ENCODE data around the gene TSPAN3. TPM values are rescaled to one million over a fixed set of nuclear protein-coding genes. Genes with fewer than 3 reads are reported as not detected.

TSPAN3 gene
- total RNA-seq, 4 donors from 2014 or later, result 92.2 to 165 (median 131) TPM

DNA sequence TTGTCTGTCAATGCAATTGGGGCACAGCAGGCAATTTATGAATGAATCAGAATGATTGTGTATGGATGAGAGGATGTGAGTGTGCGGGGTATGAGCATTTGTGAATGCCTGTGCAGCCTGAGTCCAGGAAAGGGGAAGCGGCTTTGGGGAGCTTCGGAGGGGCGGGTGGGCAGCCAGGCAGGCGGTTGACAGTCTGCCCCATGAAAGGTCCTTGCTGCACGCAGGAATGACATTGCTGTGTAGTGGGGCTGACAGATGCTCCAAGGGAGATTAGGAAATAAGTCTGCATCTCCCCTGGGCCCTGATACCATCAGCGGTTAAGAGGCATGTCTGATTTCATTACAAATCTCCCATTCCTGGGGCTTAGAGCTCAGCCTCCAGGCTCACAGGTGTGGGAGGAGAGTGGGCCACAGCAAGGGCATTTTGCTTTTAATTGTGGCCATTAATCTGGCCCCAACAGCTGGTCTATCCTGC is 26.4 kb upstream of the TSPAN3 start:
- WGBS, result 89% methylated on average over 7 of the region's 7 CpGs
- intact Hi-C loops (cut with DNase I), result no loop called here
- DNase-seq (ENCODE audit: extremely low spot score), result no peak
- Histone ChIP-seq H3K27ac (replicated peaks in 1 of 4) (no peak overlapping the region), H3K9me3 (no peaks in the 10 kb centered on the region), H3K4me3 (no peak overlapping the region), H3K27me3 (peaks cover 0 to 6% (median 0%) of the 10 kb centered on the region in 4 donors), H3K4me1 (no peaks in the 10 kb centered on the region), H3K36me3 (no peaks in the 10 kb centered on the region)
- TF ChIP-seq POLR2AphosphoS5 (IDR thresholded peaks at IDR 0.05) (no peak), EP300 (IDR thresholded peaks at IDR 0.05) (no peak), POLR2A (IDR thresholded peaks at IDR 0.05; ENCODE audit: low read depth) (no peak)
- TF ChIP-seq, protein P1, sequence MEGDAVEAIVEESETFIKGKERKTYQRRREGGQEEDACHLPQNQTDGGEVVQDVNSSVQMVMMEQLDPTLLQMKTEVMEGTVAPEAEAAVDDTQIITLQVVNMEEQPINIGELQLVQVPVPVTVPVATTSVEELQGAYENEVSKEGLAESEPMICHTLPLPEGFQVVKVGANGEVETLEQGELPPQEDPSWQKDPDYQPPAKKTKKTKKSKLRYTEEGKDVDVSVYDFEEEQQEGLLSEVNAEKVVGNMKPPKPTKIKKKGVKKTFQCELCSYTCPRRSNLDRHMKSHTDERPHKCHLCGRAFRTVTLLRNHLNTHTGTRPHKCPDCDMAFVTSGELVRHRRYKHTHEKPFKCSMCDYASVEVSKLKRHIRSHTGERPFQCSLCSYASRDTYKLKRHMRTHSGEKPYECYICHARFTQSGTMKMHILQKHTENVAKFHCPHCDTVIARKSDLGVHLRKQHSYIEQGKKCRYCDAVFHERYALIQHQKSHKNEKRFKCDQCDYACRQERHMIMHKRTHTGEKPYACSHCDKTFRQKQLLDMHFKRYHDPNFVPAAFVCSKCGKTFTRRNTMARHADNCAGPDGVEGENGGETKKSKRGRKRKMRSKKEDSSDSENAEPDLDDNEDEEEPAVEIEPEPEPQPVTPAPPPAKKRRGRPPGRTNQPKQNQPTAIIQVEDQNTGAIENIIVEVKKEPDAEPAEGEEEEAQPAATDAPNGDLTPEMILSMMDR (IDR thresholded peaks at IDR 0.05), result no peak

DNA sequence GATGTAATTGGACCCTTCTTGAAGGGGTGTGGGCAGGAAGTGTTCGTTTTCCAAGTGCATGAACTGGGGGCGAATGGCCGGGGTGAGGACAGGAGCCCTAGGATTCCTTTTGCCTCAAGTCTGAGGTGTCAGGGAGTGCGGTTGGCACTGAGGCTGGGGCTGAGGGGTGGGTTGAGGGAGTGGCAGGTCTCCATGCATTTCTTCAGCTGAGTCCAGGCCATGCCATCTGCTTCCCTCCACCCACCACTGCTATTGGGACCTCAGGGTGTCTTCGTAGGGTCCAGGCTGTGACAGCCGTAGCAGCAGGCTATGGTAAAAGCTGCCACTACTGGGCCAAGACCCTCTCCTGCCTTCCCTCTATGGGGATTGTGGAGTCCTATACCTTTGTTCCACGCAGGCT is 25.6 kb upstream of the TSPAN3 start:
- Histone ChIP-seq H3K9me3 (no peaks in the 10 kb centered on the region), H3K4me3 (no peak overlapping the region), H3K27ac (replicated peaks in 1 of 4) (no peak overlapping the region), H3K27me3 (peaks cover 0 to 6% (median 0%) of the 10 kb centered on the region in 4 donors), H3K36me3 (no peaks in the 10 kb centered on the region), H3K4me1 (no peaks in the 10 kb centered on the region)
- intact Hi-C loops (cut with DNase I), result no loop called here
- TF ChIP-seq POLR2A (IDR thresholded peaks at IDR 0.05; ENCODE audit: low read depth) (no peak), POLR2AphosphoS5 (IDR thresholded peaks at IDR 0.05) (no peak), EP300 (IDR thresholded peaks at IDR 0.05) (no peak)
- TF ChIP-seq, protein P1 (IDR thresholded peaks at IDR 0.05), result no peak
- WGBS, result 92% methylated on average over 5 of the region's 7 CpGs
- DNase-seq (ENCODE audit: extremely low spot score), result no peak

DNA sequence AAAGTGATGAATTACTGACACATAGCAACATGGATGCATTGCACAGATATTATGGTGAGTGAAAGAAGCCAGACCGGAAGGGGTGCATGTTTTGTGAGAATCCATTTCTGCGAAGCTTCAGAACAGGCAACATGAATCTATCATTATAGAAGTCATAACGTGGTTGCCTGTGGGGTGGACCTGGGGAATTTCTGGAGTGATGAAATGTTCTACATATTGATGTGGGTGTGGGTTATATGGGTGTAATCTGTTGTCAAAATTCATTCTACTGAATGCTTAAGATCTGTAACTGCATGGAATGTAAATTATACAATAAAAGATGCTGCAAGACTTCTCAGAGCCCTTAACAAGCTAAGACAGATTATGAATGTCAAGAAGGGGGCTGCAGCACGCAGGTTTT is 25.2 kb upstream of the TSPAN3 start:
- Histone ChIP-seq H3K27ac (replicated peaks in 1 of 4) (no peak overlapping the region), H3K36me3 (no peaks in the 10 kb centered on the region), H3K9me3 (no peaks in the 10 kb centered on the region), H3K4me1 (no peaks in the 10 kb centered on the region), H3K27me3 (peaks cover 0 to 6% (median 0%) of the 10 kb centered on the region in 4 donors), H3K4me3 (no peak overlapping the region)
- 70% methylated on average over 4 of the region's 4 CpGs for WGBS
- DNase-seq (ENCODE audit: extremely low spot score), result no peak
- TF ChIP-seq, protein P1 (IDR thresholded peaks at IDR 0.05), result no peak
- no peak for TF ChIP-seq EP300 (IDR thresholded peaks at IDR 0.05)
- intact Hi-C loops (cut with DNase I), result no loop called here

DNA sequence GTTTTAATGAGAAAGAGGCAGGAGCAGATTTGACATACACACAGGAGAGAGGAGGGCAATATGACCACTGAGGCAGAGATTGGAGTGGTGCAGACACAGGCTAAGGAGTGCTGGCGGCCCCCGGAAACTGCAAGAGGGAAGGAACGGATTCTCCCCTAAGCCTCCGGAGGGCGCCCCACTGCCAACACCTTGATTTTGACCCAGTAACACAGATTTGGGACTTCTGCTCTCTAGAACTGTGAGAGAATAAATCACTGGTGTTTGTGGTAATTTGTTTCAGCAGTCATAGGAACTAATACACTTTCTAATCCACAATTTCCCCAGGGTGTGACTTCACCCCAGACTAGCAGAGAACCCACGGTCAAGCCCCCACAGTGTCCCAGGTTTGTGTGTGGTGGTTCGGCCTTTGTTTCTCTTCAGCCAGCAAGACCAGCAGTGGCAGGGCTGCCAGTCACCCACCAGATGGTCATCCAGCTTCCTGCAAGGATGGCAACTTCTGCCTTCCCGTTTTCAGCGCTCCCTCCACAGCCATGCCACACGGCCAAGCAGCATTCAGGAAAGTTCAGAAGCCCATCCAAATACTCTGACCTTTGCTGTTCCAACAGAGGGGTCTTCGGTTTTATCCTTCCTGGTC is 23.6 kb upstream of the TSPAN3 start:
- no peaks in the 10 kb centered on the region for H3K9me3 ChIP-seq
- 94% methylated on average over 11 of the region's 11 CpGs for WGBS
- H3K27ac ChIP-seq (replicated peaks in 1 of 4), result no peak overlapping the region
- no peak overlapping the region for H3K4me3 ChIP-seq
- TF ChIP-seq POLR2A (IDR thresholded peaks at IDR 0.05; ENCODE audit: low read depth), result no peak
- TF ChIP-seq, protein P1 (IDR thresholded peaks at IDR 0.05), result no peak
- no peak for TF ChIP-seq POLR2AphosphoS5 (IDR thresholded peaks at IDR 0.05)
- no peak for TF ChIP-seq EP300 (IDR thresholded peaks at IDR 0.05)
- no peaks in the 10 kb centered on the region for H3K4me1 ChIP-seq
- peaks cover 0 to 6% (median 0%) of the 10 kb centered on the region in 4 donors for H3K27me3 ChIP-seq
- no peak for DNase-seq (ENCODE audit: extremely low spot score)
- intact Hi-C loops (cut with DNase I), result no loop called here
- H3K36me3 ChIP-seq, result no peaks in the 10 kb centered on the region

DNA sequence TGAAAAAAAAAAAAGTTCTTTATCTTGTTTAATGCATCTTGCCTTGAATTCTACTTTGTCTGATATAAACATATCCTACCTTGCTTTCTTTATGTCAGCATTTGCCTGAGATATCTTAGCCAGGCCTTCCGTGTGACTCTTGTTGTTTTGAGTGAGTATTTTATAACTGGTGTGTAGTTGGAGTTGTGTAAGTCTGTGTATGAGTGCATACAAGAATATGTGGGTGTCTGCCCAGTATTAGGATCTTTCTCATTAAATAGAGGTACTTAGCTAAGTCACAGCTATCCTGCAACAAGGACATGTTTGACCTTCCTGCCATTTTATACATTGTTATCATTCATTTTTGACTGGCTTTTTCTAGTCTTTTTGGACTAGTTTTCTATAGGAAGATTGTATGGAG is 22.5 kb upstream of the TSPAN3 start:
- H3K4me1 ChIP-seq, result no peaks in the 10 kb centered on the region
- TF ChIP-seq EP300 (IDR thresholded peaks at IDR 0.05), result no peak
- H3K27ac ChIP-seq (replicated peaks in 1 of 4), result no peak overlapping the region
- peaks cover 0 to 6% (median 0%) of the 10 kb centered on the region in 4 donors for H3K27me3 ChIP-seq
- H3K36me3 ChIP-seq, result no peaks in the 10 kb centered on the region
- no peak overlapping the region for H3K4me3 ChIP-seq
- 68% methylated on average over 1 of the region's 1 CpG for WGBS
- DNase-seq (ENCODE audit: extremely low spot score), result no peak
- H3K9me3 ChIP-seq, result no peaks in the 10 kb centered on the region
- intact Hi-C loops (cut with DNase I), result no loop called here

All from esophagus muscularis mucosa (tissue), 4 donors.